Right renal cortex interstitium (tissue), 3 donors: ENCODE results near the gene FASN. TPM values are rescaled to one million over a fixed set of nuclear protein-coding genes. Genes with fewer than 3 reads are reported as not detected.

Experiments
- DNase-seq, 3 donors: peaks; one replicate each; pipeline ENCODE4 v3.0.0-alpha.2; 2013; ENCODE audit warnings: low read depth in 3 of 3, low spot score in 2 of 3
- polyA plus RNA-seq, 3 donors: library from polyadenylated mRNA; unstranded; fragments of 120-200 nt; gene quantifications; one replicate each; pipeline ENCODE4 v1.2.1, GENCODE V29; 2013; ENCODE audit not compliant: insufficient read length in 3 of 3

Gene FASN
- polyA plus RNA-seq, 3 donors, result 26.6 to 34.2 (median 26.6) TPM

GRCh38 chr17:82089723-82090548 lies 8.1 kb downstream of the FASN start:
- DNase-seq, result no peak

GRCh38 chr17:82088838-82089722 lies 9.0 kb downstream of the FASN start:
- DNase-seq, result no peak

- DNase-seq, result no peak
Measured at GRCh38 chr17:82087961-82088837, 9.8 kb downstream of the FASN start.

- no peak for DNase-seq
Measured at GRCh38 chr17:82086941-82087906, 10.8 kb downstream of the FASN start.

GRCh38 chr17:82085931-82086764 lies 11.9 kb downstream of the FASN start:
- DNase-seq, result no peak

- DNase-seq, result no peak
Measured at GRCh38 chr17:82085031-82085861, 12.8 kb downstream of the FASN start.

GRCh38 chr17:82084373-82085030 lies 13.5 kb downstream of the FASN start:
- no peak for DNase-seq

GRCh38 chr17:82083533-82084359 lies 14.3 kb downstream of the FASN start:
- DNase-seq, result no peak

GRCh38 chr17:82083009-82083408 lies 15.0 kb downstream of the FASN start:
- DNase-seq, result no peak

- DNase-seq, result no peak
Measured at GRCh38 chr17:82082456-82082855, 15.6 kb downstream of the FASN start.

GRCh38 chr17:82081966-82082365 lies 16.1 kb downstream of the FASN start:
- no peak for DNase-seq

- DNase-seq, result no peak
Measured at GRCh38 chr17:82081546-82081945, 16.5 kb downstream of the FASN start.

GRCh38 chr17:82080789-82081464 lies 17.1 kb downstream of the FASN start:
- no peak for DNase-seq

GRCh38 chr17:82080048-82080788 lies 17.8 kb downstream of the FASN start:
- DNase-seq, result no peak

- DNase-seq, result no peak
Measured at GRCh38 chr17:82079001-82079677, 18.9 kb downstream of the FASN start.
